ENCODE results near the gene APOL5.
A peak's percentile ranks its signal among the peaks of the same experiment; 100 is the strongest.

DNA sequence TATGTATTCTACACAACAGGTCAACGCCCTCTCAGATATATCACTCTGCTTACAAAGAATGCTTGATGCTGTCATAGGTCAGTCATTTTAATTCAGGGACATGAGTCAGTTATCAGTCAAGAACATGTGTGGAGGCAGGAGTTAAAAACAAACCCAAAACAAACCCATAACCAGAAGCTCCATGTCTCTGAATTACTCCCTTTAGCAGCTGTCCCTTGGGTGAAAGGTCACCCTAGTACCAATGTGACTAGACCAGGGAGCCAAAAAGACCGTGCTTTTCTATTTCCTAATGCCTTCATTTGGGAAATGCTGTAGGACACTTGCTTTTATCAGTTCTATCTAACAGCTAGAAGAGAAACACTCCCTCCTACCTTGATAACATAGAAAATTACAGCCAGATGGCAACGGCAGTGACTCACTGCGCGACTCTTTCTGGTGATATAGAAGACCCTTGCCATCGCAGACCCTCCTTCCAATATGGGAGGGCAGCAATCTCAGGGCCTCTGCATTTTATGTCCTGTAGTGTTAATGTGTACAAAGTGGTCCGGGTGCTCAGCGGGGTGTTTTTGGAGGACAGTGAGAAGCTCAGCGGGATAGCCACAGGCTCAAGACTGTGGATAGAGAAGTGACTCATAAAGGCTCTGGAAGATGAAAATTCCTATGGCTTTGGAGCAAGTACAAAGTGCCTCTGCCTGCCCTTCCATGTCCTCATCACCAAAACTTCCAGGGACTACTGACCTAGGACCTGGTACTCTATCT lies 24.8 kb downstream of the APOL5 start:
- TF ChIP-seq, protein P1, sequence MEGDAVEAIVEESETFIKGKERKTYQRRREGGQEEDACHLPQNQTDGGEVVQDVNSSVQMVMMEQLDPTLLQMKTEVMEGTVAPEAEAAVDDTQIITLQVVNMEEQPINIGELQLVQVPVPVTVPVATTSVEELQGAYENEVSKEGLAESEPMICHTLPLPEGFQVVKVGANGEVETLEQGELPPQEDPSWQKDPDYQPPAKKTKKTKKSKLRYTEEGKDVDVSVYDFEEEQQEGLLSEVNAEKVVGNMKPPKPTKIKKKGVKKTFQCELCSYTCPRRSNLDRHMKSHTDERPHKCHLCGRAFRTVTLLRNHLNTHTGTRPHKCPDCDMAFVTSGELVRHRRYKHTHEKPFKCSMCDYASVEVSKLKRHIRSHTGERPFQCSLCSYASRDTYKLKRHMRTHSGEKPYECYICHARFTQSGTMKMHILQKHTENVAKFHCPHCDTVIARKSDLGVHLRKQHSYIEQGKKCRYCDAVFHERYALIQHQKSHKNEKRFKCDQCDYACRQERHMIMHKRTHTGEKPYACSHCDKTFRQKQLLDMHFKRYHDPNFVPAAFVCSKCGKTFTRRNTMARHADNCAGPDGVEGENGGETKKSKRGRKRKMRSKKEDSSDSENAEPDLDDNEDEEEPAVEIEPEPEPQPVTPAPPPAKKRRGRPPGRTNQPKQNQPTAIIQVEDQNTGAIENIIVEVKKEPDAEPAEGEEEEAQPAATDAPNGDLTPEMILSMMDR (IDR thresholded peaks at IDR 0.05) = no peak
- TF ChIP-seq EZH2phosphoT487 (IDR thresholded peaks at IDR 0.05; ENCODE audit: borderline replicate concordance, low read depth) (no peak), EP300 (IDR thresholded peaks at IDR 0.05; ENCODE audit: borderline replicate concordance in 1 of 2, low read depth in 1 of 2, low read length in 1 of 2) (peak in 1 of 2 experiments; percentile 28; a peak in 1 of 4 replicates), RCOR1 (IDR thresholded peaks at IDR 0.05; ENCODE audit: low read length) (peak; percentile 38; the same call in 1 of the 2 replicates), SMC3 (IDR thresholded peaks at IDR 0.05; ENCODE audit: low read depth, low read length) (no peak), YY1 (IDR thresholded peaks at IDR 0.05; ENCODE audit: low read depth) (no peak)
- TF ChIP-seq, protein P2, sequence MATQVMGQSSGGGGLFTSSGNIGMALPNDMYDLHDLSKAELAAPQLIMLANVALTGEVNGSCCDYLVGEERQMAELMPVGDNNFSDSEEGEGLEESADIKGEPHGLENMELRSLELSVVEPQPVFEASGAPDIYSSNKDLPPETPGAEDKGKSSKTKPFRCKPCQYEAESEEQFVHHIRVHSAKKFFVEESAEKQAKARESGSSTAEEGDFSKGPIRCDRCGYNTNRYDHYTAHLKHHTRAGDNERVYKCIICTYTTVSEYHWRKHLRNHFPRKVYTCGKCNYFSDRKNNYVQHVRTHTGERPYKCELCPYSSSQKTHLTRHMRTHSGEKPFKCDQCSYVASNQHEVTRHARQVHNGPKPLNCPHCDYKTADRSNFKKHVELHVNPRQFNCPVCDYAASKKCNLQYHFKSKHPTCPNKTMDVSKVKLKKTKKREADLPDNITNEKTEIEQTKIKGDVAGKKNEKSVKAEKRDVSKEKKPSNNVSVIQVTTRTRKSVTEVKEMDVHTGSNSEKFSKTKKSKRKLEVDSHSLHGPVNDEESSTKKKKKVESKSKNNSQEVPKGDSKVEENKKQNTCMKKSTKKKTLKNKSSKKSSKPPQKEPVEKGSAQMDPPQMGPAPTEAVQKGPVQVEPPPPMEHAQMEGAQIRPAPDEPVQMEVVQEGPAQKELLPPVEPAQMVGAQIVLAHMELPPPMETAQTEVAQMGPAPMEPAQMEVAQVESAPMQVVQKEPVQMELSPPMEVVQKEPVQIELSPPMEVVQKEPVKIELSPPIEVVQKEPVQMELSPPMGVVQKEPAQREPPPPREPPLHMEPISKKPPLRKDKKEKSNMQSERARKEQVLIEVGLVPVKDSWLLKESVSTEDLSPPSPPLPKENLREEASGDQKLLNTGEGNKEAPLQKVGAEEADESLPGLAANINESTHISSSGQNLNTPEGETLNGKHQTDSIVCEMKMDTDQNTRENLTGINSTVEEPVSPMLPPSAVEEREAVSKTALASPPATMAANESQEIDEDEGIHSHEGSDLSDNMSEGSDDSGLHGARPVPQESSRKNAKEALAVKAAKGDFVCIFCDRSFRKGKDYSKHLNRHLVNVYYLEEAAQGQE (IDR thresholded peaks at IDR 0.05; ENCODE audit: low read depth, low read length) = no peak
- TF ChIP-seq, protein P3, sequence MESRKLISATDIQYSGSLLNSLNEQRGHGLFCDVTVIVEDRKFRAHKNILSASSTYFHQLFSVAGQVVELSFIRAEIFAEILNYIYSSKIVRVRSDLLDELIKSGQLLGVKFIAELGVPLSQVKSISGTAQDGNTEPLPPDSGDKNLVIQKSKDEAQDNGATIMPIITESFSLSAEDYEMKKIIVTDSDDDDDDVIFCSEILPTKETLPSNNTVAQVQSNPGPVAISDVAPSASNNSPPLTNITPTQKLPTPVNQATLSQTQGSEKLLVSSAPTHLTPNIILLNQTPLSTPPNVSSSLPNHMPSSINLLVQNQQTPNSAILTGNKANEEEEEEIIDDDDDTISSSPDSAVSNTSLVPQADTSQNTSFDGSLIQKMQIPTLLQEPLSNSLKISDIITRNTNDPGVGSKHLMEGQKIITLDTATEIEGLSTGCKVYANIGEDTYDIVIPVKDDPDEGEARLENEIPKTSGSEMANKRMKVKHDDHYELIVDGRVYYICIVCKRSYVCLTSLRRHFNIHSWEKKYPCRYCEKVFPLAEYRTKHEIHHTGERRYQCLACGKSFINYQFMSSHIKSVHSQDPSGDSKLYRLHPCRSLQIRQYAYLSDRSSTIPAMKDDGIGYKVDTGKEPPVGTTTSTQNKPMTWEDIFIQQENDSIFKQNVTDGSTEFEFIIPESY (IDR thresholded peaks at IDR 0.05; ENCODE audit: borderline replicate concordance, low read depth) = no peak
- TF ChIP-seq, protein P4, sequence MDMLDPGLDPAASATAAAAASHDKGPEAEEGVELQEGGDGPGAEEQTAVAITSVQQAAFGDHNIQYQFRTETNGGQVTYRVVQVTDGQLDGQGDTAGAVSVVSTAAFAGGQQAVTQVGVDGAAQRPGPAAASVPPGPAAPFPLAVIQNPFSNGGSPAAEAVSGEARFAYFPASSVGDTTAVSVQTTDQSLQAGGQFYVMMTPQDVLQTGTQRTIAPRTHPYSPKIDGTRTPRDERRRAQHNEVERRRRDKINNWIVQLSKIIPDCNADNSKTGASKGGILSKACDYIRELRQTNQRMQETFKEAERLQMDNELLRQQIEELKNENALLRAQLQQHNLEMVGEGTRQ (IDR thresholded peaks at IDR 0.05; ENCODE audit: borderline replicate concordance, low read depth, low read length) = no peak
